NT2/D1 (cell line): ENCODE measurements around the gene UBTD2.

Experiments used
- SUZ12 ChIP-seq: IDR thresholded peaks from 2 replicates; pipeline ENCODE4 v1.6.1; 2011; ENCODE audit not compliant: insufficient read length, insufficient read depth; ENCODE audit errors: extremely low read depth
- YY1 ChIP-seq: IDR thresholded peaks from 2 replicates; pipeline ENCODE4 v1.6.1; 2011; ENCODE audit not compliant: insufficient read length, insufficient read depth

- TF ChIP-seq SUZ12 (no peak), YY1 (no peak)
These were observed 2.6 kb downstream of the UBTD2 start for GRCh38 chr5:172280929-172281328.
